Panc1 (cell line): ENCODE measurements around the gene RARS2.

ENCODE experiments used
- CTCF ChIP-seq: fragments of 450-650 bp; IDR thresholded peaks from 2 replicates; pipeline ENCODE4 v1.5.1; 2017; ENCODE audit warnings: mild to moderate bottlenecking
- POLR2AphosphoS5 ChIP-seq: IDR thresholded peaks from 2 replicates; pipeline ENCODE4 v1.6.1; 2012; ENCODE audit warnings: mild to moderate bottlenecking, low read depth, low read length, moderate library complexity
- TCF7L2 ChIP-seq: IDR thresholded peaks from 2 replicates; pipeline ENCODE4 v1.6.1; 2011; ENCODE audit warnings: mild to moderate bottlenecking, low read depth, low read length, inconsistent platforms
- TF ChIP-seq, protein P1 (sequence below), 2 experiments: IDR thresholded peaks; 2 replicates each; pipeline ENCODE4 v1.6.1; 2011 to 2012; ENCODE audit warnings: low read depth in 2 of 2, control low read depth in 1 of 2, low read length in 1 of 2, mild to moderate bottlenecking in 1 of 2, moderate library complexity in 1 of 2; ENCODE audit not compliant: insufficient read depth in 1 of 2

- TF ChIP-seq CTCF: no peak
- TF ChIP-seq, protein P1, sequence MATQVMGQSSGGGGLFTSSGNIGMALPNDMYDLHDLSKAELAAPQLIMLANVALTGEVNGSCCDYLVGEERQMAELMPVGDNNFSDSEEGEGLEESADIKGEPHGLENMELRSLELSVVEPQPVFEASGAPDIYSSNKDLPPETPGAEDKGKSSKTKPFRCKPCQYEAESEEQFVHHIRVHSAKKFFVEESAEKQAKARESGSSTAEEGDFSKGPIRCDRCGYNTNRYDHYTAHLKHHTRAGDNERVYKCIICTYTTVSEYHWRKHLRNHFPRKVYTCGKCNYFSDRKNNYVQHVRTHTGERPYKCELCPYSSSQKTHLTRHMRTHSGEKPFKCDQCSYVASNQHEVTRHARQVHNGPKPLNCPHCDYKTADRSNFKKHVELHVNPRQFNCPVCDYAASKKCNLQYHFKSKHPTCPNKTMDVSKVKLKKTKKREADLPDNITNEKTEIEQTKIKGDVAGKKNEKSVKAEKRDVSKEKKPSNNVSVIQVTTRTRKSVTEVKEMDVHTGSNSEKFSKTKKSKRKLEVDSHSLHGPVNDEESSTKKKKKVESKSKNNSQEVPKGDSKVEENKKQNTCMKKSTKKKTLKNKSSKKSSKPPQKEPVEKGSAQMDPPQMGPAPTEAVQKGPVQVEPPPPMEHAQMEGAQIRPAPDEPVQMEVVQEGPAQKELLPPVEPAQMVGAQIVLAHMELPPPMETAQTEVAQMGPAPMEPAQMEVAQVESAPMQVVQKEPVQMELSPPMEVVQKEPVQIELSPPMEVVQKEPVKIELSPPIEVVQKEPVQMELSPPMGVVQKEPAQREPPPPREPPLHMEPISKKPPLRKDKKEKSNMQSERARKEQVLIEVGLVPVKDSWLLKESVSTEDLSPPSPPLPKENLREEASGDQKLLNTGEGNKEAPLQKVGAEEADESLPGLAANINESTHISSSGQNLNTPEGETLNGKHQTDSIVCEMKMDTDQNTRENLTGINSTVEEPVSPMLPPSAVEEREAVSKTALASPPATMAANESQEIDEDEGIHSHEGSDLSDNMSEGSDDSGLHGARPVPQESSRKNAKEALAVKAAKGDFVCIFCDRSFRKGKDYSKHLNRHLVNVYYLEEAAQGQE (IDR thresholded peaks at IDR 0.05; ENCODE audit: insufficient read depth in 1 of 2, low read depth in 2 of 2, low read length in 1 of 2): no peak
- no peak for TF ChIP-seq POLR2AphosphoS5
- no peak for TF ChIP-seq TCF7L2
These were observed 48.7 kb downstream of the RARS2 start for GRCh38 chr6:87541041-87541440.
